Measurements from ENCODE around the gene CAMK2A. TPM values are rescaled to one million over a fixed set of nuclear protein-coding genes. Genes with fewer than 3 reads are reported as not detected.

The CAMK2A gene
- total RNA-seq, 1 donor from 2014 or later: not detected

GRCh38 chr5:150278046-150278730 is 11.4 kb downstream of the CAMK2A start:
- H3K4me3 Mint-ChIP-seq (ENCODE audit: unreplicated experiment): no peak overlapping the region
- H3K36me3 Mint-ChIP-seq (ENCODE audit: low read depth): no peaks in the 10 kb centered on the region
- no peak for DNase-seq (ENCODE audit: low spot score)
- H3K27ac Mint-ChIP-seq (ENCODE audit: unreplicated experiment): no peak overlapping the region
- H3K27me3 Mint-ChIP-seq (ENCODE audit: low read depth): peaks cover 2% of the 10 kb centered on the region
- no peak for TF ChIP-seq CTCF (IDR thresholded peaks at IDR 0.05)
- peaks cover 7% of the 10 kb centered on the region for H3K4me1 Mint-ChIP-seq (ENCODE audit: low read depth)
- no peaks in the 10 kb centered on the region for H3K9me3 Mint-ChIP-seq (ENCODE audit: low read depth)

- DNase-seq (ENCODE audit: low spot score): no peak
- peaks cover 7% of the 10 kb centered on the region for H3K4me1 Mint-ChIP-seq (ENCODE audit: low read depth)
- H3K9me3 Mint-ChIP-seq (ENCODE audit: low read depth): no peaks in the 10 kb centered on the region
- no peaks in the 10 kb centered on the region for H3K36me3 Mint-ChIP-seq (ENCODE audit: low read depth)
- H3K27ac Mint-ChIP-seq (ENCODE audit: unreplicated experiment): no peak overlapping the region
- no peak for TF ChIP-seq CTCF (IDR thresholded peaks at IDR 0.05)
- H3K4me3 Mint-ChIP-seq (ENCODE audit: unreplicated experiment): no peak overlapping the region
- peaks cover 2% of the 10 kb centered on the region for H3K27me3 Mint-ChIP-seq (ENCODE audit: low read depth)
Observed at GRCh38 chr5:150277043-150277442, 12.5 kb downstream of the CAMK2A start.

GRCh38 chr5:150274811-150275210 is 14.8 kb downstream of the CAMK2A start:
- Mint-ChIP-seq H3K4me3 (ENCODE audit: unreplicated experiment) (no peak overlapping the region), H3K4me1 (ENCODE audit: low read depth) (peaks cover 10% of the 10 kb centered on the region), H3K27ac (ENCODE audit: unreplicated experiment) (no peak overlapping the region), H3K36me3 (ENCODE audit: low read depth) (no peaks in the 10 kb centered on the region), H3K27me3 (ENCODE audit: low read depth) (peaks cover 2% of the 10 kb centered on the region), H3K9me3 (ENCODE audit: low read depth) (no peaks in the 10 kb centered on the region)
- TF ChIP-seq CTCF (IDR thresholded peaks at IDR 0.05): no peak
- DNase-seq (ENCODE audit: low spot score): no peak

- Mint-ChIP-seq H3K9me3 (ENCODE audit: low read depth) (no peaks in the 10 kb centered on the region), H3K27ac (ENCODE audit: unreplicated experiment) (no peak overlapping the region), H3K27me3 (ENCODE audit: low read depth) (peaks cover 2% of the 10 kb centered on the region), H3K4me3 (ENCODE audit: unreplicated experiment) (no peak overlapping the region), H3K4me1 (ENCODE audit: low read depth) (peaks cover 3% of the 10 kb centered on the region), H3K36me3 (ENCODE audit: low read depth) (no peaks in the 10 kb centered on the region)
- no peak for DNase-seq (ENCODE audit: low spot score)
- peak; percentile 77 for TF ChIP-seq CTCF (IDR thresholded peaks at IDR 0.05)
Observed at GRCh38 chr5:150272531-150272930, 17.0 kb downstream of the CAMK2A start.

- no peak overlapping the region for H3K27ac Mint-ChIP-seq (ENCODE audit: unreplicated experiment)
- no peaks in the 10 kb centered on the region for H3K36me3 Mint-ChIP-seq (ENCODE audit: low read depth)
- H3K4me3 Mint-ChIP-seq (ENCODE audit: unreplicated experiment): no peak overlapping the region
- H3K4me1 Mint-ChIP-seq (ENCODE audit: low read depth): peaks cover 5% of the 10 kb centered on the region
- TF ChIP-seq CTCF (IDR thresholded peaks at IDR 0.05): no peak
- no peaks in the 10 kb centered on the region for H3K9me3 Mint-ChIP-seq (ENCODE audit: low read depth)
- peaks cover 2% of the 10 kb centered on the region for H3K27me3 Mint-ChIP-seq (ENCODE audit: low read depth)
- no peak for DNase-seq (ENCODE audit: low spot score)
Observed at GRCh38 chr5:150271923-150272322, 17.6 kb downstream of the CAMK2A start.

Measured in chondrocyte (in vitro differentiated cells).